Activated CD4-positive, alpha-beta memory T cell treated with anti-CD3 and anti-CD28 coated beads, Interleukin-2, amount 10 ng/mL, durations not matched to agents 7 days and 5 days (primary cell): ENCODE results near the gene DROSHA. TPM values are rescaled to one million over a fixed set of nuclear protein-coding genes. Genes with fewer than 3 reads are reported as not detected.
"Not testable (repeated sequence)": the region's sequence is repeated elsewhere in the genome, so short reads cannot be mapped to it uniquely, and the experiment has no call there.

Experiments
- CTCF ChIA-PET: fragments of 350-600 bp; sonication (Branson Sonifier 250); formaldehyde crosslinking; loops from one replicate; lab custom pipeline; 2021; ENCODE audit warnings: antibody characterized with exemption, inconsistent platforms; lab: Charles Lee
- POLR2A ChIA-PET: fragments of 350-600 bp; sonication (Branson Sonifier 250); formaldehyde crosslinking; loops from one replicate; lab custom pipeline; 2021; ENCODE audit warnings: antibody characterized with exemption; lab: Charles Lee
- DNase-seq: peaks from one replicate; pipeline ENCODE4 v3.0.0-alpha.2; 2020
- H3K27ac Mint-ChIP-seq: one replicate; pipeline ENCODE4 v1.8.0; 2021; ENCODE audit warnings: mild to moderate bottlenecking, mixed read lengths
- H3K27me3 Mint-ChIP-seq: one replicate; pipeline ENCODE4 v1.8.0; 2021; ENCODE audit warnings: mixed read lengths
- H3K36me3 Mint-ChIP-seq: one replicate; pipeline ENCODE4 v1.8.0; 2021; ENCODE audit warnings: low read depth, mixed read lengths
- H3K4me1 Mint-ChIP-seq: one replicate; pipeline ENCODE4 v1.8.0; 2021; ENCODE audit warnings: mixed read lengths
- H3K4me3 Mint-ChIP-seq: one replicate; pipeline ENCODE4 v1.8.0; 2021; ENCODE audit warnings: mild to moderate bottlenecking, mixed read lengths
- H3K9me3 Mint-ChIP-seq: one replicate; pipeline ENCODE4 v1.8.0; 2021; ENCODE audit warnings: mixed read lengths
- total RNA-seq, 2 experiments: library from RNA; stranded (reverse); gene quantifications; one replicate each; pipeline ENCODE4 v1.2.3, GENCODE V29; 2021

DROSHA gene
- total RNA-seq, result 10 to 100 TPM; 55.4 to 61.0 TPM

- peaks cover 52% of the 10 kb centered on the region for H3K4me1 Mint-ChIP-seq
- peak within 1 kb of the TSS; percentile 90 for H3K27ac Mint-ChIP-seq
- DNase-seq, result peak; percentile 92
- H3K36me3 Mint-ChIP-seq, result peaks cover 56% of the 10 kb centered on the region
- ChIA-PET POLR2A (interaction anchor here (0.8 to 2.0 kb wide), 11 partner anchors 9 to 1053 kb away, joined by 3 to 7 read pairs (median 3); partner anchors contain the start of gene SUB1), CTCF (interaction anchor here (0.8 to 1.7 kb wide), 5 partner anchors 9 to 561 kb away, joined by 3 to 7 read pairs (median 5); no protein-coding TSS in a partner anchor)
- H3K27me3 Mint-ChIP-seq, result no peaks in the 10 kb centered on the region
- H3K9me3 Mint-ChIP-seq, result no peaks in the 10 kb centered on the region
- H3K4me3 Mint-ChIP-seq, result peak within 1 kb of the TSS; percentile 88
Observed at GRCh38 chr5:31531888-31532547, at the start of gene DROSHA, which contains the start of gene C5orf22. TSS of gene DROSHA (minus strand) at chr5:31532093. CDS start at chr5:31529059, 3,034 bp downstream. TSS of gene C5orf22 (plus strand) at chr5:31532301. CDS start at chr5:31532393, 92 bp downstream.

GRCh38 chr5:31579558-31579957 lies 47.7 kb upstream of the DROSHA start:
- POLR2A ChIA-PET, result no interaction called here
- Mint-ChIP-seq H3K4me3 (no peak overlapping the region), H3K36me3 (no peaks in the 10 kb centered on the region), H3K4me1 (peaks cover 7% of the 10 kb centered on the region), H3K27ac (no peak overlapping the region), H3K27me3 (peaks cover 22% of the 10 kb centered on the region), H3K9me3 (no peaks in the 10 kb centered on the region)
- CTCF ChIA-PET, result interaction anchor here (0.7 to 2.2 kb wide), 2 partner anchors 8 to 513 kb away, joined by 3 to 11 read pairs; no protein-coding TSS in a partner anchor
- DNase-seq, result no peak

DNA sequence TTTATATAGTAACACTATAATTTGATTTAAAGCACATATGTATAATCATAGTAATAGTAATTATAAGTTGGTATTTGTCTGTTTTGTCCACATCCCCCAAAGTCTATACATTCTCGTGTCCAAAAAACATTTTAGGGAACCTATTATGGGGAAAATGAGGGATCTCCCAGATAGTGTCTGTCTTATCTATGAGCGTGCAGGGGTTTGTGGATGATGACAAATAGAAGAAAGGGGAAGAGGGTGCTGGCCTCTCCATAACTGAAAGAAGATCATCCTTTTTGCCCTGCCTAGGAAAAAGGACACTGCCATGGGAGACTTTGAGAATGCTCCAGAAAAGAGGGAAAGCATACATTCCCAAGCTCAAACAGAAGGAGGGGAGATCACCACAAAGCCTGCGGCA lies 45.5 kb upstream of the DROSHA start:
- no peaks in the 10 kb centered on the region for H3K9me3 Mint-ChIP-seq
- CTCF ChIA-PET, result no interaction called here
- H3K36me3 Mint-ChIP-seq, result no peaks in the 10 kb centered on the region
- H3K4me1 Mint-ChIP-seq, result peaks cover 10% of the 10 kb centered on the region
- H3K4me3 Mint-ChIP-seq, result no peak overlapping the region
- H3K27ac Mint-ChIP-seq, result no peak overlapping the region
- peaks cover 16% of the 10 kb centered on the region for H3K27me3 Mint-ChIP-seq
- POLR2A ChIA-PET, result no interaction called here
- no peak for DNase-seq

GRCh38 chr5:31574772-31575171 lies 42.9 kb upstream of the DROSHA start:
- Mint-ChIP-seq H3K9me3 (no peaks in the 10 kb centered on the region), H3K36me3 (no peaks in the 10 kb centered on the region), H3K4me1 (peaks cover 10% of the 10 kb centered on the region), H3K27me3 (peaks cover 10% of the 10 kb centered on the region), H3K27ac (no peak overlapping the region), H3K4me3 (no peak overlapping the region)
- no peak for DNase-seq
- CTCF ChIA-PET, result no interaction called here
- POLR2A ChIA-PET, result no interaction called here

DNA sequence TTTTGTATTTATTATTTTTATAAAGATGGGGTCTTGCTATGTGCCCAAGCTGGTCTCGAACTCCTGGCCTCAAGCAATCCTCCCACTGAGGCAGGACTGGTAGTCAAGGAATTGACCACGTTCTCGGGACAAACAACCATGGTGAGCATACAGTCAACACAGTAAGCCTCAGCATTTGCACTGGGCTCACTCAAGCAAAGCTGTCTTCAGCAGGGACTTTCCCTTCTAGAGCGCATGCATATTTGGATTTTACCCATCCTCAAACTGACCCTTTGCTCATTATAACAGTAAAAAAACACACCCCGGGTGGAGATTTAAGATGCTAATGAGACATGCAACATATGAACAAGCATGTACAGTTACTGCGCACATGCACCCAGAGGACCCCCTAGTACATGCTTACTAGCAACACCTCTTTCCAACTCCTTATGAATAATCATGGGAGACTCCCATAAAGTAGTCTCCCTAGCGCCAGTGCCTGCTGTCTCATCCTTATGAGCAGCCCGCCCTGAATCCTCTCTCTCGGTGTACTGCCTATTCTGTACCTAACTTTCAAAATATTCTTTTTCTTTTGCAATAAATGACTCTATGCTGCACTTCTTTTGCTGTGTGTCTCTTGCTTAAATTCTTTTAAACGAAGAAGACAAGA lies 41.7 kb upstream of the DROSHA start:
- ChIA-PET CTCF (no interaction called here), POLR2A (no interaction called here)
- no peaks in the 10 kb centered on the region for H3K36me3 Mint-ChIP-seq
- no peak for DNase-seq
- H3K4me3 Mint-ChIP-seq, result no peak overlapping the region
- no peak overlapping the region for H3K27ac Mint-ChIP-seq
- peaks cover 10% of the 10 kb centered on the region for H3K27me3 Mint-ChIP-seq
- H3K4me1 Mint-ChIP-seq, result peaks cover 10% of the 10 kb centered on the region
- H3K9me3 Mint-ChIP-seq, result no peaks in the 10 kb centered on the region

DNA sequence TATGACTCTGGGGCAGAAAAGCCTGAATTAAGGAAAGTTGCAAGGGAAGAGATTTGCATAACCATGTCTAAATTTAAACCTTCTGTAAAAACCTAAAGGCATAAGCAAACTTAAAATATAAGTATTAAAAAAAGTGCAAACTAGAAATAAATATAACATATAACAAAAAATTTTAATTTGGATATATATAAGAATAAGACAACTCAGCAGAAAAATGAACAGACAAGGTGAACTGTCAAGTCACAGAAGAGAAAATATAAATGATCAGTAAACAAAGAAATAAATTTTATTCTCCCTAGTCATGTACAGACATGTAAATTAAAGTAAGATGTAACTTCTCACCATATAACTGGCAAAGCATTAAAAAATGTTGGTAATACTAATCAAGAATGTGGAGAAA lies 37.2 kb upstream of the DROSHA start:
- Mint-ChIP-seq H3K36me3 (peaks cover 8% of the 10 kb centered on the region), H3K4me1 (no peaks in the 10 kb centered on the region), H3K4me3 (no peak overlapping the region), H3K9me3 (peaks cover 16% of the 10 kb centered on the region), H3K27ac (no peak overlapping the region), H3K27me3 (no peaks in the 10 kb centered on the region)
- POLR2A ChIA-PET, result no interaction called here
- CTCF ChIA-PET, result no interaction called here
- DNase-seq, result no peak

GRCh38 chr5:31568302-31568835 lies 36.5 kb upstream of the DROSHA start:
- DNase-seq, result no peak
- Mint-ChIP-seq H3K36me3 (peaks cover 8% of the 10 kb centered on the region), H3K4me3 (no peak overlapping the region), H3K27me3 (no peaks in the 10 kb centered on the region), H3K4me1 (no peaks in the 10 kb centered on the region), H3K27ac (no peak overlapping the region), H3K9me3 (peaks cover 17% of the 10 kb centered on the region)
- CTCF ChIA-PET, result no interaction called here
- POLR2A ChIA-PET, result no interaction called here

DNA sequence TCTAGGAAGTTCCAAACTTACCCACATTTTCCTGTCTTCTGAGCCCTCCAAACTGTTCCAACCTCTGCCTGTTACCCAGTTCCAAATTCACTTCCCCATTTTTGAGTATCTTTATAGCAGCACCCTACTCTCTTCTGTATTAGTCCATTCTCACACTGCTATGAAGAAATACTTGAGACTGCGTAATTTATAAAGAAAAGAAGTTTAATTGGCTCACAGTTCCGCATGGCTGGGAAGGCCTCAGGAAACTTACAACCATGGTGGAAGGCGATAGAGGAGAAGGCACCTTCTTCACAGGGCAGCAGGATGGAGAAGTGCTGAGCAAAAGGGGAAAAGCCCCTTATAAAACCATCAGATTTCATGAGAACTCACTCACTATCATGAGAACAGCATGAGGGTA lies 34.5 kb upstream of the DROSHA start:
- H3K4me3 Mint-ChIP-seq, CTCF ChIA-PET, DNase-seq, POLR2A ChIA-PET, H3K27ac Mint-ChIP-seq, H3K36me3 Mint-ChIP-seq, H3K27me3 Mint-ChIP-seq, H3K4me1 Mint-ChIP-seq: not testable (repeated sequence)
- peaks cover 17% of the 10 kb centered on the region for H3K9me3 Mint-ChIP-seq

- no peak overlapping the region for H3K4me3 Mint-ChIP-seq
- no peaks in the 10 kb centered on the region for H3K4me1 Mint-ChIP-seq
- POLR2A ChIA-PET, result no interaction called here
- H3K27ac Mint-ChIP-seq, result no peak overlapping the region
- no peaks in the 10 kb centered on the region for H3K27me3 Mint-ChIP-seq
- H3K36me3 Mint-ChIP-seq, result peaks cover 9% of the 10 kb centered on the region
- DNase-seq, result no peak
- CTCF ChIA-PET, result interaction anchor here (1.3 kb wide), 1 partner anchor 9 kb away, joined by 3 read pairs; no protein-coding TSS in a partner anchor
- H3K9me3 Mint-ChIP-seq, result peaks cover 17% of the 10 kb centered on the region
Observed at GRCh38 chr5:31563216-31563615, 31.3 kb upstream of the DROSHA start.

GRCh38 chr5:31561946-31562345 lies 30.1 kb upstream of the DROSHA start:
- POLR2A ChIA-PET, result no interaction called here

GRCh38 chr5:31559942-31560341 lies 28.0 kb upstream of the DROSHA start:
- H3K4me3 Mint-ChIP-seq, result no peak overlapping the region
- POLR2A ChIA-PET, result no interaction called here
- H3K36me3 Mint-ChIP-seq, result peaks cover 23% of the 10 kb centered on the region
- peaks cover 4% of the 10 kb centered on the region for H3K9me3 Mint-ChIP-seq
- CTCF ChIA-PET, result no interaction called here
- H3K27me3 Mint-ChIP-seq, result no peaks in the 10 kb centered on the region
- no peaks in the 10 kb centered on the region for H3K4me1 Mint-ChIP-seq
- DNase-seq, result no peak
- no peak overlapping the region for H3K27ac Mint-ChIP-seq

More at GRCh38 chr5:31561946-31562345, 30.1 kb upstream of the DROSHA start:
- DNase-seq, result no peak
- CTCF ChIA-PET, result no interaction called here
- Mint-ChIP-seq H3K27ac (no peak overlapping the region), H3K9me3 (peaks cover 17% of the 10 kb centered on the region), H3K27me3 (no peaks in the 10 kb centered on the region), H3K4me3 (no peak overlapping the region), H3K4me1 (no peaks in the 10 kb centered on the region), H3K36me3 (peaks cover 15% of the 10 kb centered on the region)

DNA sequence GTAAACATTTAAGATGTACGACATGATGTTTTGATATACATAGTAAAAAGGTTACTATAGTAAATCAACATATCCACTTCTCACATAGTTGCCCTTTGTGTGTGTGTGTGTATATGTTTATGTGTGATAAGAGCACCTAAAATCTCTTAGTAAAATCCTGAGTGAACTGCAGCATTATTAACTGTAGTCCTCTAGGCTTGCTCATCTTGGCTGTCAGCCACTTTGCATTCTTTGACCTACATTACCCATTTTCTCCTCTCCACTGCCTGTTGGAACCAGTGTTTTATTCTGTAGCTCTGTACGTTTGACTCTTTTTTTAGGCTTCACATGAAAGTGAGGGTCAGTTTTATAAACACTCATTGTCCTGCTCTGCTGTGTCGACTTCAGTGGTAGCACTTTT lies 24.6 kb upstream of the DROSHA start:
- Mint-ChIP-seq H3K4me3 (no peak overlapping the region), H3K9me3 (no peaks in the 10 kb centered on the region), H3K36me3 (peaks cover 53% of the 10 kb centered on the region), H3K4me1 (no peaks in the 10 kb centered on the region), H3K27ac (no peak overlapping the region), H3K27me3 (no peaks in the 10 kb centered on the region)
- DNase-seq, result no peak
- CTCF ChIA-PET, result no interaction called here
- POLR2A ChIA-PET, result interaction anchor here (1.5 kb wide), 1 partner anchor 25 kb away, joined by 5 read pairs; the partner anchor contains the start of genes C5orf22 and DROSHA

DNA sequence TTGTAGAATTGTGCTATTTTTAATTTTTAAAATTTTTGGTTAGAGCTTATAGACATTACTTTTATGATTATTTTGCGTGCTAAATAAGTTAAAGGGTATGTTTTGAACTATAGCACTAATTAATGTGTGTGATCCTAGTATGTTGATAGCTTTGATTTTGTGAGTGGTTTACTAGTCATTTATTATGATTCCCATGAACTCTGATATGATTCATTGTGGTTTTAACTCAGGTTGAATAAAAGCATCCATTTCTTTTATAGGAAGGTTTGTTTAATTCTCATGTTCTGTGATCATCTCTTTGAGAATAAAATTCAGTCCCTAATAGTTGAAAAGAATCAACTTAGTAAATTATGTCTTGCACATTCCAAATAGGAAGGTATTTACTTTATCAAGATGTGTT lies 22.7 kb upstream of the DROSHA start:
- ChIA-PET CTCF (interaction anchor here (1.0 kb wide), 1 partner anchor 8 kb away, joined by 3 read pairs; no protein-coding TSS in a partner anchor), POLR2A (no interaction called here)
- Mint-ChIP-seq H3K4me1 (no peaks in the 10 kb centered on the region), H3K27me3 (no peaks in the 10 kb centered on the region), H3K27ac (no peak overlapping the region), H3K36me3 (peaks cover 61% of the 10 kb centered on the region), H3K9me3 (no peaks in the 10 kb centered on the region), H3K4me3 (no peak overlapping the region)
- no peak for DNase-seq
